Measurements from ENCODE around the gene LMAN1L. TPM values are rescaled to one million over a fixed set of nuclear protein-coding genes. Genes with fewer than 3 reads are reported as not detected.
A peak's percentile ranks its signal among the peaks of the same experiment; 100 is the strongest.

Gene LMAN1L
- total and polyA plus RNA-seq, 2 experiments from 2014 or later, result not detected

DNA sequence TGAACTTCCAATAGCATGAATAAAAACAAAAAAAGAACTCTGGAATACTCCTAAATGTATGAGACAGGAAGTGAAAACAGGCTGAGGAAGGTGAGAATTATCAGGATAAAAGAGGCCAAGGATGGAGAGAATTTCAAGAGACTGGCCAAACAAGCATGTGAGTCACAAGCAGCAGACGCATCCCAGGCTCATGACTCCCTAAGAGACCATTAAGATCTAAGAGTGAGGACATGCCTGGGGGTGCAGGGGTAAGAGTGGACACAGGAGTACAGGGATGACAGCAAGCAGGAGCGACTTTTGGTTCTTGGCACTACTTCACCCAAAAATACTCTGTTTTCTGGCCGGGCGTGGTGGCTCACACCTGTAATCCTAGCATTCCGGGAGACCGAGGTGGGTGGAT is 53.5 kb downstream of the LMAN1L start:
- Histone ChIP-seq H3K9me3 (ENCODE audit: low read depth) (no peaks in the 10 kb centered on the region), H4K20me1 (ENCODE audit: insufficient read depth) (peaks cover 12% of the 10 kb centered on the region; the same call in 1 of the 2 replicates), H3F3A (ENCODE audit: insufficient read depth) (peaks cover 41% of the 10 kb centered on the region; the same call in 1 of the 2 replicates), H3K27ac (peak overlapping the region; percentile 65), H3K4me1 (ENCODE audit: insufficient read depth) (peaks cover 33% of the 10 kb centered on the region), H3K4me2 (ENCODE audit: unreplicated experiment) (no peak overlapping the region), H3K36me3 (ENCODE audit: low read depth) (no peaks in the 10 kb centered on the region), H3K9me2 (ENCODE audit: insufficient read depth) (no peaks in the 10 kb centered on the region), H2AFZ (no peak overlapping the region), H3K9ac (no peak overlapping the region), H3K4me3 (no peak overlapping the region), H3K27me3 (replicated peaks; ENCODE audit: insufficient read depth) (no peaks in the 10 kb centered on the region), H3K79me2 (ENCODE audit: insufficient read depth) (peaks cover 78% of the 10 kb centered on the region)
- in situ Hi-C loops (cut with MboI), result no loop called here
- TF ChIP-seq EZH2phosphoT487 (IDR thresholded peaks at IDR 0.05; ENCODE audit: insufficient read depth, low read depth), result no peak
- no peak for TF ChIP-seq EZH2 (IDR thresholded peaks at IDR 0.05; ENCODE audit: insufficient read depth, poor library complexity, severe bottlenecking)
- WGBS, 2 experiments (ENCODE audit: low coverage in 1 of 2, low lambda C conversion rate in 2 of 2, missing lambda C conversion rate in 2 of 2), result 66 to 71% methylated on average over 6 of the region's 6 CpGs
- peak; percentile 91 for DNase-seq

- Histone ChIP-seq H3K79me2 (ENCODE audit: insufficient read depth) (peaks cover 83% of the 10 kb centered on the region), H3K4me3 (no peak overlapping the region), H3K9me3 (ENCODE audit: low read depth) (no peaks in the 10 kb centered on the region), H3K27ac (no peak overlapping the region), H3K27me3 (replicated peaks; ENCODE audit: insufficient read depth) (no peaks in the 10 kb centered on the region), H3K9ac (no peak overlapping the region), H3K4me1 (ENCODE audit: insufficient read depth) (peaks cover 33% of the 10 kb centered on the region), H2AFZ (no peak overlapping the region), H3K9me2 (ENCODE audit: insufficient read depth) (no peaks in the 10 kb centered on the region), H3K4me2 (ENCODE audit: unreplicated experiment) (no peak overlapping the region), H3K36me3 (ENCODE audit: low read depth) (no peaks in the 10 kb centered on the region), H4K20me1 (ENCODE audit: insufficient read depth) (peaks cover 12% of the 10 kb centered on the region; the same call in 1 of the 2 replicates), H3F3A (ENCODE audit: insufficient read depth) (peaks cover 37% of the 10 kb centered on the region; the same call in 1 of the 2 replicates)
- TF ChIP-seq EZH2 (IDR thresholded peaks at IDR 0.05; ENCODE audit: insufficient read depth, poor library complexity, severe bottlenecking) (no peak), EZH2phosphoT487 (IDR thresholded peaks at IDR 0.05; ENCODE audit: insufficient read depth, low read depth) (no peak)
- 79 to 96% methylated on average over 1 of the region's 1 CpG for WGBS, 2 experiments (ENCODE audit: low coverage in 1 of 2, low lambda C conversion rate in 2 of 2, missing lambda C conversion rate in 2 of 2)
- in situ Hi-C loops (cut with MboI), result no loop called here
- DNase-seq, result no peak
Observed at GRCh38 chr15:74867466-74868038, 54.9 kb downstream of the LMAN1L start.

DNA sequence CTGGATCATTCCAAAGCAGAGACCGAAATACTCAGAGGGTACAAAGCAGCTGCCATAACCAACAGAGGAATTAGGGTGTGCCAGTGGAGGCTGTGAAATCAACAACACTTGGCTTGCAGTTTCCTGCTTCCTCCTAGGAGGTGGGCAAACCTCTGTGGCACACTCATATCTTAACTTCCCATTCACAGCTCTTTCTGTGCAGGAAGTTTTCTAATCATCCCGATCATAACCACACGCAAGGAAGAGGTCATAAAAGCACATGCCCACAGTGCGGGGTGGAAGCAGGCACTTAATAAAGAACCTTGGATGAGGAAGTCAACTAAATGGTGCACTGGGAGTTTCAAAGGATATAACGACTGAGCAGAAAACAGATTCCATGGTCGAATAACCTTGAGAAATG is 55.4 kb downstream of the LMAN1L start:
- H3K4me3 ChIP-seq, result no peak overlapping the region
- peaks cover 32% of the 10 kb centered on the region; the same call in 1 of the 2 replicates for H3F3A ChIP-seq (ENCODE audit: insufficient read depth)
- H3K36me3 ChIP-seq (ENCODE audit: low read depth), result no peaks in the 10 kb centered on the region
- peaks cover 10% of the 10 kb centered on the region; the same call in 1 of the 2 replicates for H4K20me1 ChIP-seq (ENCODE audit: insufficient read depth)
- WGBS, 2 experiments (ENCODE audit: low coverage in 1 of 2, low lambda C conversion rate in 2 of 2, missing lambda C conversion rate in 2 of 2), result 90 to 94% methylated on average over 6 of the region's 6 CpGs
- H2AFZ ChIP-seq, result no peak overlapping the region
- no peaks in the 10 kb centered on the region for H3K9me3 ChIP-seq (ENCODE audit: low read depth)
- DNase-seq, result no peak
- H3K27me3 ChIP-seq (replicated peaks; ENCODE audit: insufficient read depth), result no peaks in the 10 kb centered on the region
- no peaks in the 10 kb centered on the region for H3K9me2 ChIP-seq (ENCODE audit: insufficient read depth)
- peaks cover 30% of the 10 kb centered on the region for H3K4me1 ChIP-seq (ENCODE audit: insufficient read depth)
- H3K4me2 ChIP-seq (ENCODE audit: unreplicated experiment), result no peak overlapping the region
- H3K9ac ChIP-seq, result no peak overlapping the region
- H3K79me2 ChIP-seq (ENCODE audit: insufficient read depth), result peaks cover 86% of the 10 kb centered on the region
- TF ChIP-seq EZH2 (IDR thresholded peaks at IDR 0.05; ENCODE audit: insufficient read depth, poor library complexity, severe bottlenecking) (no peak), EZH2phosphoT487 (IDR thresholded peaks at IDR 0.05; ENCODE audit: insufficient read depth, low read depth) (no peak)
- in situ Hi-C loops (cut with MboI), result no loop called here
- no peak overlapping the region for H3K27ac ChIP-seq

GRCh38 chr15:74869372-74869725 is 56.7 kb downstream of the LMAN1L start:
- no peak overlapping the region for H3K9ac ChIP-seq
- H3K36me3 ChIP-seq (ENCODE audit: low read depth), result no peaks in the 10 kb centered on the region
- no peaks in the 10 kb centered on the region for H3K9me2 ChIP-seq (ENCODE audit: insufficient read depth)
- no peak overlapping the region for H3K4me3 ChIP-seq
- no peak for TF ChIP-seq EZH2 (IDR thresholded peaks at IDR 0.05; ENCODE audit: insufficient read depth, poor library complexity, severe bottlenecking)
- TF ChIP-seq EZH2phosphoT487 (IDR thresholded peaks at IDR 0.05; ENCODE audit: insufficient read depth, low read depth), result no peak
- H4K20me1 ChIP-seq (ENCODE audit: insufficient read depth), result peaks cover 9% of the 10 kb centered on the region; the same call in 1 of the 2 replicates
- H3K27me3 ChIP-seq (replicated peaks; ENCODE audit: insufficient read depth), result no peaks in the 10 kb centered on the region
- peaks cover 23% of the 10 kb centered on the region; the same call in 1 of the 2 replicates for H3F3A ChIP-seq (ENCODE audit: insufficient read depth)
- in situ Hi-C loops (cut with MboI), result no loop called here
- no peak overlapping the region for H2AFZ ChIP-seq
- H3K27ac ChIP-seq, result peak overlapping the region; percentile 7; the same call in 1 of the 2 replicates
- H3K9me3 ChIP-seq (ENCODE audit: low read depth), result no peaks in the 10 kb centered on the region
- peaks cover 21% of the 10 kb centered on the region for H3K4me1 ChIP-seq (ENCODE audit: insufficient read depth)
- DNase-seq, result no peak
- H3K4me2 ChIP-seq (ENCODE audit: unreplicated experiment), result no peak overlapping the region
- H3K79me2 ChIP-seq (ENCODE audit: insufficient read depth), result peaks cover 82% of the 10 kb centered on the region

Measured in GM23248 (cell line).